ENCODE data around the gene RSPH9. TPM values are rescaled to one million over a fixed set of nuclear protein-coding genes. Genes with fewer than 3 reads are reported as not detected.
A peak's percentile ranks its signal among the peaks of the same experiment; 100 is the strongest.

The RSPH9 gene
- polyA plus RNA-seq, 1 of the 3 experiments (the other 2 are of a cell fraction) = 0.05 TPM

- TF ChIP-seq POLR2AphosphoS5 (IDR thresholded peaks at IDR 0.05; ENCODE audit: low read depth, low read length) (peak; percentile 98), YY1 (IDR thresholded peaks at IDR 0.05; ENCODE audit: low read depth) (peak; percentile 90), RCOR1 (IDR thresholded peaks at IDR 0.05; ENCODE audit: low read length) (peak; percentile 35; the same call in 1 of the 2 replicates)
Measured at GRCh38 chr6:43635387-43636307, 9.2 kb upstream of the RSPH9 start, which contains the start of gene MAD2L1BP (continued).

- Histone ChIP-seq H2AFZ (ENCODE audit: low read depth) (peak overlapping the region; percentile 92; the same call in 1 of the 2 replicates), H4K20me1 (ENCODE audit: insufficient read depth) (0 out of 2 replicates have a peak, but pooled peaks cover 6% of the 10 kb centered on the region), H3F3A (replicated peaks; ENCODE audit: insufficient read depth) (peaks cover 5% of the 10 kb centered on the region), H3K4me1 (ENCODE audit: control insufficient read depth in 1 of 2, insufficient read depth in 2 of 2, low read depth in 1 of 2, low read length in 1 of 2) (peaks cover 24 to 26% of the 10 kb centered on the region in 2 experiments; a peak in 3 of 4 replicates), H3K4me2 (peak overlapping the region; percentile 87), H3K4me3 (ENCODE audit: low read depth in 2 of 2, low read length in 1 of 2) (peak overlapping the region; percentile 70 to 79), H3K27ac (ENCODE audit: low read depth in 2 of 2, low read length in 1 of 2) (peak overlapping the region; percentile 52 to 83; a peak in 3 of 4 replicates), H3K79me2 (ENCODE audit: insufficient read depth) (peaks cover 56% of the 10 kb centered on the region), H3K27me3 (ENCODE audit: insufficient read depth) (no peaks in the 10 kb centered on the region), H3K9ac (peak overlapping the region; percentile 83), H3K36me3 (replicated peaks in 1 of 2; ENCODE audit: control insufficient read depth in 1 of 2, insufficient read depth in 2 of 2, low read length in 1 of 2) (peaks cover 20 to 41% of the 10 kb centered on the region in 2 experiments), H3K9me3 (no peaks in the 10 kb centered on the region), H3K9me2 (no peaks in the 10 kb centered on the region)
- no peak for TF ChIP-seq EZH2phosphoT487 (IDR thresholded peaks at IDR 0.05; ENCODE audit: borderline replicate concordance, low read depth)
- no peak for TF ChIP-seq POLR2AphosphoS5 (IDR thresholded peaks at IDR 0.05; ENCODE audit: low read depth, low read length)
- TF ChIP-seq MAX (IDR thresholded peaks at IDR 0.05; ENCODE audit: low read depth) = no peak
- no peak for TF ChIP-seq GATA2 (CRISPR knock-in tag; IDR thresholded peaks at IDR 0.05)
- no peak for TF ChIP-seq YY1 (IDR thresholded peaks at IDR 0.05; ENCODE audit: low read depth)
- TF ChIP-seq GABPA (IDR thresholded peaks at IDR 0.05; ENCODE audit: low read depth) = no peak
- TF ChIP-seq RXRA (IDR thresholded peaks at IDR 0.05; ENCODE audit: borderline replicate concordance, low read depth) = no peak
- no peak for TF ChIP-seq SMC3 (IDR thresholded peaks at IDR 0.05; ENCODE audit: low read depth, low read length)
- TF ChIP-seq TEAD4 (IDR thresholded peaks at IDR 0.05; ENCODE audit: borderline replicate concordance, insufficient read depth) = no peak
- TF ChIP-seq PBX3 (IDR thresholded peaks at IDR 0.05) = no peak
- TF ChIP-seq IRF3 (IDR thresholded peaks at IDR 0.05; ENCODE audit: low read depth, low read length) = no peak
- no peak for TF ChIP-seq EP300 (IDR thresholded peaks at IDR 0.05; ENCODE audit: borderline replicate concordance in 1 of 2, low read depth in 1 of 2, low read length in 1 of 2)
- no peak for TF ChIP-seq FOXJ3 (CRISPR knock-in tag; IDR thresholded peaks at IDR 0.05)
- TF ChIP-seq FOXM1 (IDR thresholded peaks at IDR 0.05; ENCODE audit: low read depth) = no peak
- TF ChIP-seq ZBTB33 (IDR thresholded peaks at IDR 0.05; ENCODE audit: borderline replicate concordance, low read depth) = no peak
- TF ChIP-seq REST (IDR thresholded peaks at IDR 0.05; ENCODE audit: low read depth, low read length) = no peak
- no peak for TF ChIP-seq TCF12 (IDR thresholded peaks at IDR 0.05)
- TF ChIP-seq CTCF (IDR thresholded peaks at IDR 0.05) = no peak
- 22% methylated on average over 7 of the region's 7 CpGs for WGBS (ENCODE audit: low lambda C conversion rate)
- ChIA-PET POLR2A (interaction anchor here (0.6 to 1.8 kb wide), 4 partner anchors 9 to 31 kb away, joined by 3 to 6 read pairs (median 3); partner anchors contain the start of gene RSPH9), CTCF (interaction anchor here (1.5 to 1.9 kb wide), 3 partner anchors 13 to 32 kb away, joined by 5 to 11 read pairs (median 6); no protein-coding TSS in a partner anchor)
- DNase-seq = no peak
Measured at GRCh38 chr6:43636308-43636659, 8.6 kb upstream of the RSPH9 start.
